ENCODE measurements around the gene SPATA31D3. TPM values are rescaled to one million over a fixed set of nuclear protein-coding genes. Genes with fewer than 3 reads are reported as not detected.
"Not testable (repeated sequence)": the region's sequence is repeated elsewhere in the genome, so short reads cannot be mapped to it uniquely, and the experiment has no call there.

SPATA31D3 gene
- total RNA-seq (2014; rRNA removed; shearing (Covaris generic)), result not detected in 2 replicates
- polyA plus RNA-seq (2016; fragmentation: Nextera tagmentation; extraction: Ambion mirVana), result not detected in 2 replicates

GRCh38 chr9:81943393-81943792, at the start of gene SPATA31D3:
SPATA31D3 (plus strand) TSS chr9:81943500; CDS start chr9:81943586, 86 bp downstream.
- H3K9me3 ChIP-seq (ENCODE audit: low read depth); H4K20me1 ChIP-seq (ENCODE audit: insufficient read depth); H2AFZ ChIP-seq; H3K79me2 ChIP-seq (ENCODE audit: insufficient read depth); H3K27ac ChIP-seq; H3K4me3 ChIP-seq; H3K4me2 ChIP-seq (ENCODE audit: unreplicated experiment); in situ Hi-C loops (cut with MboI); H3K4me1 ChIP-seq (ENCODE audit: insufficient read depth); H3K27me3 ChIP-seq (replicated peaks; ENCODE audit: insufficient read depth); DNase-seq; H3F3A ChIP-seq (ENCODE audit: insufficient read depth); H3K36me3 ChIP-seq (ENCODE audit: low read depth); H3K9ac ChIP-seq; H3K9me2 ChIP-seq (ENCODE audit: insufficient read depth): not testable (repeated sequence)
- no CpG with 5 or more reads among the region's 2 CpGs for WGBS, 2 experiments (ENCODE audit: low coverage in 1 of 2, low lambda C conversion rate in 2 of 2, missing lambda C conversion rate in 2 of 2)

- no peaks in the 10 kb centered on the region for H3K27me3 ChIP-seq (replicated peaks; ENCODE audit: insufficient read depth)
- TF ChIP-seq EZH2phosphoT487 (IDR thresholded peaks at IDR 0.05; ENCODE audit: insufficient read depth, low read depth) (no peak), EZH2 (IDR thresholded peaks at IDR 0.05; ENCODE audit: insufficient read depth, poor library complexity, severe bottlenecking) (no peak)
- no peak overlapping the region for H3K9ac ChIP-seq
- no peak for DNase-seq
- H3K9me2 ChIP-seq (ENCODE audit: insufficient read depth), result no peaks in the 10 kb centered on the region
- no peak overlapping the region for H3K4me2 ChIP-seq (ENCODE audit: unreplicated experiment)
- no peak overlapping the region for H3K27ac ChIP-seq
- H2AFZ ChIP-seq, result no peak overlapping the region
- WGBS, 2 experiments (ENCODE audit: low coverage in 1 of 2, low lambda C conversion rate in 2 of 2, missing lambda C conversion rate in 2 of 2), result 67 to 77% methylated on average over 3 of the region's 3 CpGs
- no peaks in the 10 kb centered on the region for H3K9me3 ChIP-seq (ENCODE audit: low read depth)
- H4K20me1 ChIP-seq (ENCODE audit: insufficient read depth), result no peaks in the 10 kb centered on the region
- in situ Hi-C loops (cut with MboI), result no loop called here
- no peaks in the 10 kb centered on the region for H3F3A ChIP-seq (ENCODE audit: insufficient read depth)
- H3K36me3 ChIP-seq (ENCODE audit: low read depth), result no peaks in the 10 kb centered on the region
- no peaks in the 10 kb centered on the region; the same call in 1 of the 2 replicates for H3K4me1 ChIP-seq (ENCODE audit: insufficient read depth)
- H3K4me3 ChIP-seq, result no peak overlapping the region
- no peaks in the 10 kb centered on the region for H3K79me2 ChIP-seq (ENCODE audit: insufficient read depth)
These were observed 49.4 kb upstream of the SPATA31D3 start for GRCh38 chr9:81893929-81894328.

- Histone ChIP-seq H3F3A (ENCODE audit: insufficient read depth) (no peaks in the 10 kb centered on the region), H2AFZ (no peak overlapping the region), H3K9me3 (ENCODE audit: low read depth) (no peaks in the 10 kb centered on the region), H3K36me3 (ENCODE audit: low read depth) (no peaks in the 10 kb centered on the region), H3K79me2 (ENCODE audit: insufficient read depth) (no peaks in the 10 kb centered on the region), H3K27me3 (replicated peaks; ENCODE audit: insufficient read depth) (no peaks in the 10 kb centered on the region), H3K4me1 (ENCODE audit: insufficient read depth) (no peaks in the 10 kb centered on the region; the same call in 1 of the 2 replicates), H3K27ac (no peak overlapping the region), H3K4me2 (ENCODE audit: unreplicated experiment) (no peak overlapping the region), H4K20me1 (ENCODE audit: insufficient read depth) (no peaks in the 10 kb centered on the region), H3K9me2 (ENCODE audit: insufficient read depth) (no peaks in the 10 kb centered on the region), H3K9ac (no peak overlapping the region), H3K4me3 (no peak overlapping the region)
- in situ Hi-C loops (cut with MboI), result no loop called here
- TF ChIP-seq EZH2 (IDR thresholded peaks at IDR 0.05; ENCODE audit: insufficient read depth, poor library complexity, severe bottlenecking), result no peak
- TF ChIP-seq EZH2phosphoT487 (IDR thresholded peaks at IDR 0.05; ENCODE audit: insufficient read depth, low read depth), result no peak
- DNase-seq, result no peak
- 80 to 87% methylated on average over 1 of the region's 1 CpG for WGBS, 2 experiments (ENCODE audit: low coverage in 1 of 2, low lambda C conversion rate in 2 of 2, missing lambda C conversion rate in 2 of 2)
These were observed 48.4 kb upstream of the SPATA31D3 start for GRCh38 chr9:81894891-81895290.

GRCh38 chr9:81896070-81896469, 47.2 kb upstream of the SPATA31D3 start:
- in situ Hi-C loops (cut with MboI), result no loop called here
- Histone ChIP-seq H3K4me1 (ENCODE audit: insufficient read depth) (no peaks in the 10 kb centered on the region; the same call in 1 of the 2 replicates), H3K36me3 (ENCODE audit: low read depth) (no peaks in the 10 kb centered on the region), H3K9me2 (ENCODE audit: insufficient read depth) (no peaks in the 10 kb centered on the region), H3K4me3 (no peak overlapping the region), H3K9me3 (ENCODE audit: low read depth) (no peaks in the 10 kb centered on the region), H3K27ac (no peak overlapping the region), H3K9ac (no peak overlapping the region), H3F3A (ENCODE audit: insufficient read depth) (no peaks in the 10 kb centered on the region), H3K79me2 (ENCODE audit: insufficient read depth) (no peaks in the 10 kb centered on the region), H3K27me3 (replicated peaks; ENCODE audit: insufficient read depth) (no peaks in the 10 kb centered on the region), H2AFZ (no peak overlapping the region), H4K20me1 (ENCODE audit: insufficient read depth) (no peaks in the 10 kb centered on the region), H3K4me2 (ENCODE audit: unreplicated experiment) (no peak overlapping the region)
- no peak for DNase-seq
- TF ChIP-seq EZH2phosphoT487 (IDR thresholded peaks at IDR 0.05; ENCODE audit: insufficient read depth, low read depth) (no peak), EZH2 (IDR thresholded peaks at IDR 0.05; ENCODE audit: insufficient read depth, poor library complexity, severe bottlenecking) (no peak)

GRCh38 chr9:81898851-81899250, 44.4 kb upstream of the SPATA31D3 start:
- H3K4me3 ChIP-seq, result no peak overlapping the region
- H3K27me3 ChIP-seq (replicated peaks; ENCODE audit: insufficient read depth), result no peaks in the 10 kb centered on the region
- H4K20me1 ChIP-seq (ENCODE audit: insufficient read depth), result no peaks in the 10 kb centered on the region
- no peak overlapping the region for H3K9ac ChIP-seq
- H3K4me2 ChIP-seq (ENCODE audit: unreplicated experiment), result no peak overlapping the region
- no peak for TF ChIP-seq EZH2phosphoT487 (IDR thresholded peaks at IDR 0.05; ENCODE audit: insufficient read depth, low read depth)
- no peak for TF ChIP-seq EZH2 (IDR thresholded peaks at IDR 0.05; ENCODE audit: insufficient read depth, poor library complexity, severe bottlenecking)
- H3K9me3 ChIP-seq (ENCODE audit: low read depth), result no peaks in the 10 kb centered on the region
- no peak overlapping the region for H2AFZ ChIP-seq
- no peaks in the 10 kb centered on the region for H3F3A ChIP-seq (ENCODE audit: insufficient read depth)
- DNase-seq, result no peak
- peaks cover 10% of the 10 kb centered on the region for H3K4me1 ChIP-seq (ENCODE audit: insufficient read depth)
- H3K27ac ChIP-seq, result no peak overlapping the region
- H3K79me2 ChIP-seq (ENCODE audit: insufficient read depth), result no peaks in the 10 kb centered on the region
- H3K9me2 ChIP-seq (ENCODE audit: insufficient read depth), result no peaks in the 10 kb centered on the region
- no peaks in the 10 kb centered on the region for H3K36me3 ChIP-seq (ENCODE audit: low read depth)
- in situ Hi-C loops (cut with MboI), result no loop called here
- WGBS, 2 experiments (ENCODE audit: low coverage in 1 of 2, low lambda C conversion rate in 2 of 2, missing lambda C conversion rate in 2 of 2), result 83 to 87% methylated on average over 1 of the region's 1 CpG

Measured in GM23248 (cell line).